OCI-LY1 (cell line): ENCODE data around the gene CARD16.

Experiments used
- CTCF ChIP-seq: fragments of 200-600 bp; sonication (generic), shearing (Covaris generic); IDR thresholded peaks from 2 replicates; pipeline ENCODE4 v1.5.1; 2017; ENCODE audit warnings: mild to moderate bottlenecking, antibody characterized with exemption, low read length, moderate library complexity, mixed read lengths
- EZH2 ChIP-seq: fragments of 200-600 bp; sonication (generic), shearing (Covaris generic); IDR thresholded peaks from 2 replicates; pipeline ENCODE4 v1.8.0; 2017; ENCODE audit warnings: borderline replicate concordance, mixed run types, mild to moderate bottlenecking, antibody characterized with exemption, low read length, moderate library complexity, mixed read lengths

GRCh38 chr11:105049481-105049880 is 4.3 kb upstream of the CARD16 start:
- TF ChIP-seq CTCF: no peak
- TF ChIP-seq EZH2: no peak
